Measurements from ENCODE around the gene IPCEF1.

The IPCEF1 gene

DNA sequence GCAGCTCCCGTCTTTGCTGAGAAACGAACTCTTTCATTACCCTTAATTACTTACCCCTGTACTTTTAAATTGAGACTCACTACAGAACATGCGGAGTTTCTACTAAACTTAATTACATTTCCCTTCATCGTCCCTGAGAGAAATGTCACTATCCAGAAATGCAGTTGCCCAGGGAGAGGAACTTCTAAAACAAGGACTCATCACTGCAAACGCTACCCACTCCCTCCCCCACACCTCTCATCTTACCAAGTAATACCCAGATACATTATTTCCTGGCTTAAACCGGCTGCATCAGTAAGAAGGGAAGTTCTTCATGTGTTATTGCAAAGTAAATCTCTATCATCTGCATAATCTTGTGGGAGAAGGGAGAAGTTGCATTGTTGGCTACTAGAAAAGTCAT is 138.3 kb downstream of the IPCEF1 start:
- no peak overlapping the region for H3K4me3 ChIP-seq (ENCODE audit: low read depth, low read length)
- TF ChIP-seq, protein P1, sequence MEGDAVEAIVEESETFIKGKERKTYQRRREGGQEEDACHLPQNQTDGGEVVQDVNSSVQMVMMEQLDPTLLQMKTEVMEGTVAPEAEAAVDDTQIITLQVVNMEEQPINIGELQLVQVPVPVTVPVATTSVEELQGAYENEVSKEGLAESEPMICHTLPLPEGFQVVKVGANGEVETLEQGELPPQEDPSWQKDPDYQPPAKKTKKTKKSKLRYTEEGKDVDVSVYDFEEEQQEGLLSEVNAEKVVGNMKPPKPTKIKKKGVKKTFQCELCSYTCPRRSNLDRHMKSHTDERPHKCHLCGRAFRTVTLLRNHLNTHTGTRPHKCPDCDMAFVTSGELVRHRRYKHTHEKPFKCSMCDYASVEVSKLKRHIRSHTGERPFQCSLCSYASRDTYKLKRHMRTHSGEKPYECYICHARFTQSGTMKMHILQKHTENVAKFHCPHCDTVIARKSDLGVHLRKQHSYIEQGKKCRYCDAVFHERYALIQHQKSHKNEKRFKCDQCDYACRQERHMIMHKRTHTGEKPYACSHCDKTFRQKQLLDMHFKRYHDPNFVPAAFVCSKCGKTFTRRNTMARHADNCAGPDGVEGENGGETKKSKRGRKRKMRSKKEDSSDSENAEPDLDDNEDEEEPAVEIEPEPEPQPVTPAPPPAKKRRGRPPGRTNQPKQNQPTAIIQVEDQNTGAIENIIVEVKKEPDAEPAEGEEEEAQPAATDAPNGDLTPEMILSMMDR (IDR thresholded peaks at IDR 0.05; ENCODE audit: low read depth, low read length), result no peak

DNA sequence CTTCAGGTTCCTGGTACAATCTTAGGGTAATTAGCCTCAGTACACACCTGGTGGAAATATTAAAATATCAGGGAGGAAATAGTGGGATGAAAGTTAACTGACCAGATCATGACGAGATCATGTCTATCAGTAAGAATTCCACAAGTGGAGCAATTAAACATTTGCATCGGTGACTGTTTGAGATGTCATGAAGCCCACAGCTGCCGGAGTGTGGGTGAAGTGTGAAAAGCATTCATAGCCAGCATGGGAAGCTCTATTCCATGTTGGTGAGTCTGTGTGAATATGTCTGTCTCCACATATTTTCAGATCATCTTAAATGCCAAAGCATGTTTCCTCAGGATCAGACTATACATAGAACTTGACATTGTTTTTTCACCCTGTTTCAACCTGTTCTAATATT is 142.8 kb downstream of the IPCEF1 start:
- TF ChIP-seq, protein P1 (IDR thresholded peaks at IDR 0.05; ENCODE audit: low read depth, low read length), result no peak
- no peak overlapping the region for H3K4me3 ChIP-seq (ENCODE audit: low read depth, low read length)

DNA sequence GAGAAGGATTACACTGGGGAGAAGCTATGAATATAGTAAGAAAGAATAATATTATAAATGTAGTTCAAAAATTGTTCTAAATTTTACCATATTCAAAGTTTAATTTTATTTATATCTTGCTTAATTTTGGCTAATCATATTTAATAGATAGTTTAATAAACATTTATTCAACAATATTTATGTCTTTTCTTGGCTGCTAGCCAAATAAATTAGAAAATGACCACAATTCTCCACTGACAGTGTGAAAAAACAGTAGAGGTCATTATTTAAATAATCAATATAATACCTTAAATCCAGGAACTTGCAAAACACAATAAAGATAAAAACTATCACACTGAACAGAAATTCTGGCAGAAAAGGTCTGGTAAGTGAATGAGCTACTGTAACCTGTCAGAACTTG is 145.9 kb downstream of the IPCEF1 start:
- TF ChIP-seq, protein P1 (IDR thresholded peaks at IDR 0.05; ENCODE audit: low read depth, low read length), result no peak

DNA sequence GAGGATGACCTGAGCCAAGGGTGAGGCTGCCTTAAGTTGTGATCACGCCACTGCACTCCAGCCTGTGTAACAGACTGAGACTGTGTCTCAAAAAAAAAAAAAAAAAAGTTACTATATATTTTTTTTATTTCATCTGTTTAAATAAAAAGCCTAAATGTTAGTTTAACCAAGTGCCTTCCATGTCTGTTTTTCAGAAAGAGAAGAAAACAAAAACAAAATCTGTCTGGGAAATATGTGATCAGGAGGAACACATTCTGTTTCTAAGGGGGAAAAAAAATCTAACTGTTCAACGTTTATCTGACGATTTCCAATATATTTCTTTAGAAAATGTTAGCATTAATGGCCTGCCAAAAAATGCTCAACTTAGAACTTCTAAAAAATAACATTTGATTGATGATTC is 147.0 kb downstream of the IPCEF1 start:
- H3K4me3 ChIP-seq (ENCODE audit: low read depth, low read length), result no peak overlapping the region
- TF ChIP-seq, protein P1 (IDR thresholded peaks at IDR 0.05; ENCODE audit: low read depth, low read length), result no peak

More for the DNA sequence above, 145.9 kb downstream of the IPCEF1 start:
- no peak overlapping the region for H3K4me3 ChIP-seq (ENCODE audit: low read depth, low read length)

DNA sequence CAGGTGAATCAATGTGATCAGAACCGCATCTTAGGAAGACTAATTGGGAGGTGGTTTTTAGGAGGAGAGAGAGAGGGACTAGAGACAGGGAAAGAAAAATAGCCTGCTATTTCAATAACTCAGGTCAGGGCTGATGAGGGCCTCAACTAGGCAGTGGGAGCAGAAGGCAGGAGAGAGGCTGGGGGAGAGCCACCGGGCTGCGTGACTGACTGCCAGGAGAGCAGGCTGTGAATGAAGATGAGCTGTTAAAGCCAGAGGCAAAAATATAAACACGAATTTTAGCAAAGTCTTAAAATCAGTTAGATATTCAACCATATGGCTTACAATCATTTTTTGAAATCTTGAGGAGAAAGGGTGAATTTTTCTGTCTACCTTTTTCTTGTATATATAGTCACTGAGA is 149.6 kb downstream of the IPCEF1 start:
- H3K4me3 ChIP-seq (ENCODE audit: low read depth, low read length), result no peak overlapping the region
- TF ChIP-seq, protein P1 (IDR thresholded peaks at IDR 0.05; ENCODE audit: low read depth, low read length), result no peak

DNA sequence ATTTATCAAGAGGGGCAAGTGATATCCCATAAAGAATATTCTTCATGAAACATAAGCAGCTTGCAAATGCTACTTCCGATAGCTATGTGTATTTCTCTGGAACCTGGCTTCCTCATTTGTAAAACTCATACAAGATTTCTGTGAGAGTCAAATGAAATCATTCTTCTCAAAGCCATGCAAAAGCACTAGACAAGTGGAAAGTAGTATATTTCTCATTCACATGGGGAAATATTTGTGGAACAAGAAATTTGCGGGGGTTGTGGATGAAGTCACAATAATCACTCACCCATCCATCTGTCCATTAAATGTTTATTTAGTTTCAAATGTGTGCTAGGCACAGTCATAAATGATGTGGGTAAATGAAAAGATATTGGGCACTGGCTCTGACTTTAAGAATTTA is 150.5 kb downstream of the IPCEF1 start:
- no peak overlapping the region for H3K4me3 ChIP-seq (ENCODE audit: low read depth, low read length)
- TF ChIP-seq, protein P1 (IDR thresholded peaks at IDR 0.05; ENCODE audit: low read depth, low read length), result no peak

DNA sequence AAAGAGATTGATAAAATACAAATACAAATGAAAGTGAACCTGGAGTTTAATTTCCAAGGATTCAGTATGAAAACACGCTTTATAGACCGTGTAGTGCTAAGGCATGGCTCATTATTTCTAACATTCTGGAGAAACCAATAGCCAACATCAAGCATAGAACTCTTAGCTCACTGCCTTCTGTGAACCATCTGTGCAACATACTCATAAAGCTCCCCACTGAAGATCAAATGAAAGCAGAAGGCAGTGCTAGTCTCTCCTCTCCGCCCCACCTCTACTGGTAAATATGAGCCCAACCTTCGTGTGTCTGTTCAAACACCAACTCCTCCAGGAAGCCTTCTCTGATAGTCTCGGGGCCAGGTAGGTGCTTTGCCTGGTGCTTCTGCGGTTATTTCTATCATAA is 153.6 kb downstream of the IPCEF1 start:
- H3K4me3 ChIP-seq (ENCODE audit: low read depth, low read length), result no peak overlapping the region
- TF ChIP-seq, protein P1 (IDR thresholded peaks at IDR 0.05; ENCODE audit: low read depth, low read length), result no peak

Measured in WI38 (cell line).